Measurements from ENCODE around the gene APBB1. TPM values are rescaled to one million over a fixed set of nuclear protein-coding genes. Genes with fewer than 3 reads are reported as not detected.

The APBB1 gene
- total RNA-seq, 1 experiment from 2014 or later = 34.8 TPM

DNA sequence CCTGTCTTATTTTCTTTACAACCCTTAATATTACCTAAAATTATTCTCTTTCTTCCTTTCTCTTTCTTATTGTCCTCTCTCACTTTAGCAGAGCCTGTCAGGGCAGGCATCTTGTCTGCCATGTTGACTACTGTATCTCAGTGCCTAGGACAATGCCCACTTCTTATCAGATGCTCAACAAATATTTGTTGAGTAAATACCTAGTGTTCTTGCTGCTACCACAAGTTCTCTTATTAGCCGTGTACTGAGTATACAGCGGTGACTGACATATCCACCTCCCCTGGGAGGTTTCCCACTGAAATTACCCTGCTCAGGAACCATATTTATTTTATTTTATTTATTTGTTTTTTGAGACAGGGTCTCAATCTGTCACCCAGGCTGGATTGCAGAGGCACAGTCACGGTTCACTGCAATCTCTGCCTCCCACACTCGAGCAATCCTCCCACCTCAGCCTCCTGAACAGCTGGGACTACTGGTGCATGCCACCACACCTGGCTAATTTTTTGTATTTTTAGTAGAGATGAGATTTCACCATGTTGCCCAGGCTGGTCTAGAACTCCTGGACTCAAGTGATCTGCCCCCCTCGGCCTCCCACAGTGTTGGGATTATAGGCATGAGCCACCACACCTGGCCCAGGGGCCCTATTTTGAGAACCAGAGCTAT, 15.2 kb upstream of the APBB1 start:
- Histone ChIP-seq H3K27me3 (ENCODE audit: insufficient read depth, low read length) (no peaks in the 10 kb centered on the region), H4K5ac (ENCODE audit: insufficient read length, low read depth, low read length) (no peak overlapping the region), H2BK20ac (ENCODE audit: low read depth, low read length, poor library complexity, severe bottlenecking) (no peak overlapping the region), H4K91ac (ENCODE audit: insufficient read length, low read depth, low read length) (no peak overlapping the region), H3K56ac (ENCODE audit: insufficient read length, low read depth, low read length) (no peak overlapping the region), H2BK5ac (ENCODE audit: insufficient read length, low read length) (no peak overlapping the region), H2AK5ac (ENCODE audit: insufficient read length, low read length) (no peak overlapping the region), H3K79me2 (ENCODE audit: insufficient read depth, low read length) (no peaks in the 10 kb centered on the region), H3K18ac (ENCODE audit: insufficient read length, low read depth, low read length) (no peak overlapping the region), H4K8ac (replicated peaks; ENCODE audit: insufficient read length, low read depth, low read length) (no peak overlapping the region), H3K4ac (ENCODE audit: low read depth, low read length) (no peak overlapping the region), H3K9ac (ENCODE audit: extremely low read depth, insufficient read length, low read length) (no peak overlapping the region), H2BK120ac (ENCODE audit: low read depth, low read length, poor library complexity, severe bottlenecking) (no peak overlapping the region), H2BK15ac (ENCODE audit: low read depth, low read length) (no peak overlapping the region), H3K4me1 (ENCODE audit: insufficient read depth, low read length) (no peaks in the 10 kb centered on the region), H3K9me3 (ENCODE audit: control insufficient read depth, low read depth, low read length) (no peaks in the 10 kb centered on the region), H3K23me2 (ENCODE audit: insufficient read length, low read depth, low read length, poor library complexity, severe bottlenecking) (no peaks in the 10 kb centered on the region), H3K27ac (ENCODE audit: insufficient read length, low read depth, low read length) (no peak overlapping the region), H3K23ac (ENCODE audit: insufficient read length, low read depth, low read length) (no peak overlapping the region), H4K20me1 (ENCODE audit: control insufficient read depth, insufficient read depth, insufficient read length) (no peaks in the 10 kb centered on the region), H2BK12ac (ENCODE audit: insufficient read length, low read depth, low read length) (no peak overlapping the region), H3K4me2 (ENCODE audit: insufficient read depth, insufficient read length, low read length) (no peak overlapping the region), H3T11ph (ENCODE audit: low read length) (no peak overlapping the region), H3K79me1 (ENCODE audit: insufficient read depth, low read depth, low read length, poor library complexity, severe bottlenecking) (no peaks in the 10 kb centered on the region), H2AFZ (ENCODE audit: low read length) (no peak overlapping the region), H3K14ac (ENCODE audit: insufficient read depth, low read length) (no peak overlapping the region)
- WGBS (ENCODE audit: extremely low coverage, insufficient read length, low lambda C conversion rate) = no CpG with 5 or more reads among the region's 5 CpGs
- H3K4me1 Mint-ChIP-seq = no peaks in the 10 kb centered on the region
- TF ChIP-seq, protein P1, sequence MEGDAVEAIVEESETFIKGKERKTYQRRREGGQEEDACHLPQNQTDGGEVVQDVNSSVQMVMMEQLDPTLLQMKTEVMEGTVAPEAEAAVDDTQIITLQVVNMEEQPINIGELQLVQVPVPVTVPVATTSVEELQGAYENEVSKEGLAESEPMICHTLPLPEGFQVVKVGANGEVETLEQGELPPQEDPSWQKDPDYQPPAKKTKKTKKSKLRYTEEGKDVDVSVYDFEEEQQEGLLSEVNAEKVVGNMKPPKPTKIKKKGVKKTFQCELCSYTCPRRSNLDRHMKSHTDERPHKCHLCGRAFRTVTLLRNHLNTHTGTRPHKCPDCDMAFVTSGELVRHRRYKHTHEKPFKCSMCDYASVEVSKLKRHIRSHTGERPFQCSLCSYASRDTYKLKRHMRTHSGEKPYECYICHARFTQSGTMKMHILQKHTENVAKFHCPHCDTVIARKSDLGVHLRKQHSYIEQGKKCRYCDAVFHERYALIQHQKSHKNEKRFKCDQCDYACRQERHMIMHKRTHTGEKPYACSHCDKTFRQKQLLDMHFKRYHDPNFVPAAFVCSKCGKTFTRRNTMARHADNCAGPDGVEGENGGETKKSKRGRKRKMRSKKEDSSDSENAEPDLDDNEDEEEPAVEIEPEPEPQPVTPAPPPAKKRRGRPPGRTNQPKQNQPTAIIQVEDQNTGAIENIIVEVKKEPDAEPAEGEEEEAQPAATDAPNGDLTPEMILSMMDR (conservative IDR thresholded peaks at IDR 0.05) = no peak
- no peaks in the 10 kb centered on the region for H3K36me3 Mint-ChIP-seq (ENCODE audit: insufficient read depth in 1 of 3, low read depth in 3 of 3)
- H3K9me3 Mint-ChIP-seq = no peaks in the 10 kb centered on the region
- H3K27me3 Mint-ChIP-seq (ENCODE audit: low read depth) = peaks cover 2% of the 10 kb centered on the region; the same call in 1 of the 2 replicates
- H3K27ac Mint-ChIP-seq = no peak overlapping the region
- DNase-seq = no peak
- H3K4me3 Mint-ChIP-seq = no peak overlapping the region

Data from H9 (cell line).